GM23338 (cell line): ENCODE measurements around the gene SERPINB13. TPM values are rescaled to one million over a fixed set of nuclear protein-coding genes. Genes with fewer than 3 reads are reported as not detected.

Experiments used
- ATAC-seq: fragments of 200-7000 bp; cut with Tn5 transposase; 3 replicates; pipeline ENCODE4 v1.9.1; 2020
- DNase-seq: peaks from one replicate; pipeline ENCODE4 v3.0.0-alpha.2; 2015; ENCODE audit warnings: low spot score
- H2AFZ ChIP-seq: fragments of 200-600 bp; sonication (generic); 2 replicates; pipeline ENCODE4 v1.8.0; 2016; ENCODE audit warnings: antibody characterized with exemption, mild to moderate bottlenecking, moderate library complexity
- H3F3A ChIP-seq: fragments of 200-600 bp; sonication (generic); replicated peaks from 2 replicates; pipeline ENCODE4 v1.8.0; 2017; ENCODE audit warnings: antibody characterized with exemption, mixed run types, low read depth
- H3K27ac ChIP-seq: fragments of 200-600 bp; sonication (generic); 2 replicates; pipeline ENCODE4 v1.6.1; 2016; ENCODE audit warnings: low read depth
- H3K27me3 ChIP-seq: fragments of 200-600 bp; sonication (generic); 2 replicates; pipeline ENCODE4 v1.8.0; 2016; ENCODE audit warnings: mild to moderate bottlenecking, mixed run types, moderate library complexity; ENCODE audit not compliant: insufficient read depth
- H3K36me3 ChIP-seq: fragments of 200-600 bp; sonication (generic); 2 replicates; pipeline ENCODE4 v1.8.0; 2016; ENCODE audit warnings: mild to moderate bottlenecking; ENCODE audit not compliant: insufficient read depth
- H3K4me1 ChIP-seq: fragments of 200-600 bp; sonication (generic); 2 replicates; pipeline ENCODE4 v1.8.0; 2016; ENCODE audit warnings: mild to moderate bottlenecking, moderate library complexity; ENCODE audit not compliant: insufficient read depth
- H3K4me2 ChIP-seq: fragments of 200-600 bp; sonication (generic); 2 replicates; pipeline ENCODE4 v1.7.1; 2017; ENCODE audit warnings: mixed run types
- H3K4me3 ChIP-seq: fragments of 200-600 bp; sonication (generic); 2 replicates; pipeline ENCODE4 v1.6.1; 2016; ENCODE audit warnings: mixed run types
- H3K79me2 ChIP-seq: fragments of 200-600 bp; sonication (generic); replicated peaks from 2 replicates; pipeline ENCODE4 v1.8.0; 2017; ENCODE audit warnings: mild to moderate bottlenecking; ENCODE audit not compliant: insufficient read depth
- H3K9me2 ChIP-seq: fragments of 200-600 bp; sonication (generic); 2 replicates; pipeline ENCODE4 v1.8.0; 2017; ENCODE audit not compliant: insufficient read depth
- H4K20me1 ChIP-seq: fragments of 200-600 bp; sonication (generic); replicated peaks from 2 replicates; pipeline ENCODE4 v1.8.0; 2017; ENCODE audit warnings: mild to moderate bottlenecking; ENCODE audit not compliant: insufficient read depth
- H3K27ac Mint-ChIP-seq: 2 replicates; pipeline ENCODE4 v1.8.0; 2020; ENCODE audit warnings: inconsistent platforms, mild to moderate bottlenecking, moderate library complexity, mixed read lengths
- H3K27me3 Mint-ChIP-seq: 3 replicates; pipeline ENCODE4 v1.8.0; 2022; ENCODE audit warnings: low read depth, mild to moderate bottlenecking, moderate library complexity, mixed read lengths, inconsistent platforms; ENCODE audit not compliant: insufficient read depth, poor library complexity
- H3K36me3 Mint-ChIP-seq: 3 replicates; pipeline ENCODE4 v1.8.0; 2021; ENCODE audit warnings: low read depth, mild to moderate bottlenecking, inconsistent platforms, moderate library complexity, mixed read lengths
- H3K4me1 Mint-ChIP-seq: 3 replicates; pipeline ENCODE4 v1.8.0; 2020; ENCODE audit warnings: mild to moderate bottlenecking, inconsistent platforms, mixed read lengths
- H3K4me3 Mint-ChIP-seq: 3 replicates; pipeline ENCODE4 v1.8.0; 2021; ENCODE audit warnings: moderate library complexity, mild to moderate bottlenecking, inconsistent platforms, mixed read lengths
- H3K9me3 Mint-ChIP-seq: 3 replicates; pipeline ENCODE4 v1.8.0; 2020; ENCODE audit warnings: moderate library complexity, mild to moderate bottlenecking, inconsistent platforms, mixed read lengths
- CTCF ChIP-seq, 2 experiments: fragments of 200-600 bp in 1 of 2; sonication (generic) in 1 of 2; conservative IDR thresholded peaks; 2 replicates each; pipeline versions ENCODE4 v1.5.1 to v1.6.1; 2016 to 2017; ENCODE audit warnings: antibody characterized with exemption in 2 of 2, low read depth in 2 of 2, mild to moderate bottlenecking in 2 of 2, moderate library complexity in 1 of 2
- ETS1 ChIP-seq: IDR thresholded peaks from 2 replicates; pipeline ENCODE4 v1.6.1; 2016; ENCODE audit warnings: antibody characterized with exemption
- EZH2 ChIP-seq: fragments of 200-600 bp; sonication (generic); IDR thresholded peaks from one replicate; pipeline ENCODE4 v1.8.0; 2017; ENCODE audit warnings: antibody characterized with exemption, mild to moderate bottlenecking, low read depth; ENCODE audit not compliant: unreplicated experiment
- EZH2phosphoT487 ChIP-seq: fragments of 200-600 bp; sonication (generic); IDR thresholded peaks from one replicate; pipeline ENCODE4 v1.8.1; 2018; ENCODE audit warnings: antibody characterized with exemption; ENCODE audit not compliant: unreplicated experiment
- JUNB ChIP-seq: IDR thresholded peaks from one replicate; pipeline ENCODE4 v1.6.1; 2016; ENCODE audit warnings: antibody characterized with exemption; ENCODE audit not compliant: unreplicated experiment
- NANOG ChIP-seq: IDR thresholded peaks from 2 replicates; pipeline ENCODE4 v1.6.1; 2016; ENCODE audit warnings: antibody characterized with exemption, borderline replicate concordance
- POLR2AphosphoS5 ChIP-seq: IDR thresholded peaks from 2 replicates; pipeline ENCODE4 v1.6.1; 2016; ENCODE audit warnings: antibody characterized with exemption, low read depth
- REST ChIP-seq: IDR thresholded peaks from one replicate; pipeline ENCODE4 v1.6.1; 2018; ENCODE audit warnings: antibody characterized with exemption; ENCODE audit not compliant: unreplicated experiment
- STAT1 ChIP-seq: IDR thresholded peaks from one replicate; pipeline ENCODE4 v1.6.1; 2016; ENCODE audit warnings: antibody characterized with exemption; ENCODE audit not compliant: unreplicated experiment
- ZNF114 ChIP-seq: fragments of 250-450 bp; sonication (Bioruptor Pico); IDR thresholded peaks from 2 replicates; pipeline ENCODE4 v1.5.0; 2020; ENCODE audit warnings: mild to moderate bottlenecking, moderate library complexity
- ZNF331 ChIP-seq: fragments of 250-450 bp; sonication (Bioruptor Pico); IDR thresholded peaks from 2 replicates; pipeline ENCODE4 v1.5.0; 2020; ENCODE audit warnings: low read depth, mild to moderate bottlenecking, moderate library complexity
- ZNF462 ChIP-seq: fragments of 250-450 bp; sonication (Bioruptor Pico); IDR thresholded peaks from 2 replicates; pipeline ENCODE4 v1.5.0; 2020; ENCODE audit warnings: mild to moderate bottlenecking, moderate library complexity
- polyA plus RNA-seq: library from polyadenylated mRNA; unstranded; fragments of >200 nt; fragmentation: Nextera tagmentation; extraction: Ambion mirVana; gene quantifications from 2 replicates; pipeline ENCODE4 v1.2.1, GENCODE V29; 2016
- total RNA-seq: library from RNA; depleted of rRNA; stranded (reverse); fragments of >200 nt; shearing (Covaris generic); gene quantifications from 2 replicates; pipeline ENCODE4 v1.2.3, GENCODE V29; 2014

The SERPINB13 gene
- total and polyA plus RNA-seq, 2 experiments from 2014 or later, result not detected

GRCh38 chr18:63586431-63586830 is 712 bp upstream of the SERPINB13 start:
- no peak overlapping the region for H3K4me3 ChIP-seq
- TF ChIP-seq CTCF (conservative IDR thresholded peaks at IDR 0.05; ENCODE audit: low read depth in 2 of 2) (no peak), EZH2 (no peak), JUNB (no peak), REST (no peak), POLR2AphosphoS5 (no peak), EZH2phosphoT487 (no peak), ZNF331 (CRISPR knock-in tag) (no peak), STAT1 (no peak), ZNF114 (no peak), NANOG (no peak), ZNF462 (CRISPR knock-in tag) (no peak), ETS1 (no peak)
- H4K20me1 ChIP-seq, result no peaks in the 10 kb centered on the region
- no peaks in the 10 kb centered on the region for H3K9me3 Mint-ChIP-seq
- H3K27ac ChIP-seq, result no peak overlapping the region
- no peak overlapping the region for H3K4me3 Mint-ChIP-seq
- H3K36me3 ChIP-seq, result no peaks in the 10 kb centered on the region
- no peak overlapping the region for H2AFZ ChIP-seq
- H3K9me2 ChIP-seq, result no peaks in the 10 kb centered on the region
- H3K27me3 ChIP-seq, result no peaks in the 10 kb centered on the region
- H3K27ac Mint-ChIP-seq, result no peak overlapping the region
- DNase-seq (no peak), ATAC-seq (no peak)
- no peaks in the 10 kb centered on the region for H3F3A ChIP-seq
- no peaks in the 10 kb centered on the region for H3K4me1 ChIP-seq
- H3K79me2 ChIP-seq, result no peaks in the 10 kb centered on the region
- no peaks in the 10 kb centered on the region for H3K36me3 Mint-ChIP-seq
- peaks cover 6% of the 10 kb centered on the region; the same call in 1 of the 3 replicates for H3K4me1 Mint-ChIP-seq
- H3K4me2 ChIP-seq, result no peak overlapping the region
- H3K27me3 Mint-ChIP-seq, result no peaks in the 10 kb centered on the region
